OCI-LY7 (cell line): ENCODE data around the gene HINT3. TPM values are rescaled to one million over a fixed set of nuclear protein-coding genes. Genes with fewer than 3 reads are reported as not detected.

ENCODE experiments used
- BruUV-seq: library from RNA; stranded (reverse); fragments of 400-500 nt; replicated peaks from 2 replicates; lab custom pipeline; 2021; lab: Mats Ljungman, UMichigan
- CTCF ChIA-PET: fragments of 300-600 bp; sonication (Branson Sonifier 250); formaldehyde crosslinking; loops from one replicate; lab custom pipeline; 2022; ENCODE audit warnings: antibody characterized with exemption; ENCODE audit not compliant: unreplicated experiment; lab: Charles Lee
- POLR2A ChIA-PET: fragments of 300-600 bp; sonication (Branson Sonifier 250); formaldehyde crosslinking; loops from one replicate; lab custom pipeline; 2022; ENCODE audit warnings: antibody characterized with exemption; lab: Charles Lee
- DNase-seq: peaks from one replicate; pipeline ENCODE4 v3.0.0-alpha.2; 2015; ENCODE audit warnings: low spot score
- H2AFZ ChIP-seq: fragments of 200-600 bp; sonication (generic), shearing (Covaris generic); 2 replicates; pipeline ENCODE4 v1.6.1; 2014; ENCODE audit warnings: mild to moderate bottlenecking, antibody characterized with exemption, low read length, moderate library complexity
- H3K27ac ChIP-seq: fragments of 200-600 bp; sonication (generic); 2 replicates; pipeline ENCODE4 v1.5.1; 2014; ENCODE audit warnings: mixed run types, low read depth, mild to moderate bottlenecking, moderate library complexity, low read length, inconsistent platforms; ENCODE audit not compliant: poor library complexity, severe bottlenecking
- H3K36me3 ChIP-seq: fragments of 200-600 bp; sonication (generic); 2 replicates; pipeline ENCODE4 v1.6.1; 2014; ENCODE audit warnings: mild to moderate bottlenecking, antibody characterized with exemption, low read length, moderate library complexity, mixed read lengths; ENCODE audit not compliant: insufficient read depth
- H3K4me1 ChIP-seq: fragments of 200-600 bp; sonication (generic); 2 replicates; pipeline ENCODE4 v1.5.1; 2014; ENCODE audit warnings: mild to moderate bottlenecking, low read length; ENCODE audit not compliant: insufficient read depth, poor library complexity, severe bottlenecking
- H3K4me2 ChIP-seq: fragments of 200-600 bp; sonication (generic); 2 replicates; pipeline ENCODE4 v1.6.1; 2014; ENCODE audit warnings: mild to moderate bottlenecking, low read length
- H3K4me3 ChIP-seq: fragments of 200-600 bp; sonication (generic); 2 replicates; pipeline ENCODE4 v1.5.1; 2014; ENCODE audit warnings: mild to moderate bottlenecking, low read depth, low read length; ENCODE audit not compliant: poor library complexity, severe bottlenecking
- H3K79me2 ChIP-seq: fragments of 200-600 bp; sonication (generic); 2 replicates; pipeline ENCODE4 v1.6.1; 2016; ENCODE audit warnings: low read depth, mild to moderate bottlenecking, low read length, moderate library complexity, mixed read lengths; ENCODE audit not compliant: insufficient read depth
- H3K9me2 ChIP-seq: fragments of 200-600 bp; sonication (generic); 2 replicates; pipeline ENCODE4 v1.6.1; 2016; ENCODE audit warnings: mild to moderate bottlenecking, low read length, mixed read lengths; ENCODE audit not compliant: insufficient read depth
- H3K9me3 ChIP-seq: fragments of 200-600 bp; sonication (generic); 2 replicates; pipeline ENCODE4 v1.6.1; 2014; ENCODE audit warnings: mild to moderate bottlenecking, mixed run types, low read length, mixed read lengths
- H4K20me1 ChIP-seq: fragments of 200-600 bp; sonication (generic); 2 replicates; pipeline ENCODE4 v1.6.1; 2014; ENCODE audit warnings: mild to moderate bottlenecking, antibody characterized with exemption, low read length, moderate library complexity, mixed read lengths; ENCODE audit not compliant: insufficient read depth
- CTCF ChIP-seq: fragments of 200-600 bp; sonication (generic); conservative IDR thresholded peaks from 2 replicates; pipeline ENCODE4 v1.5.1; 2014; ENCODE audit warnings: mild to moderate bottlenecking, antibody characterized with exemption, low read length, moderate library complexity, mixed read lengths
- EZH2phosphoT487 ChIP-seq: fragments of 200-600 bp; sonication (generic); IDR thresholded peaks from 2 replicates; pipeline ENCODE4 v1.6.1; 2018; ENCODE audit warnings: low read depth, borderline replicate concordance, mild to moderate bottlenecking, mixed run types, antibody characterized with exemption, low read length, moderate library complexity, mixed read lengths
- intact Hi-C: fragments of 100-400 bp; cut with micrococcal nuclease; formaldehyde crosslinking; loops from one replicate; pipeline ENCODE4 v1.10.0; 2022; ENCODE audit not compliant: unreplicated experiment
- total RNA-seq, 2 experiments: library from RNA; depleted of rRNA in 1 of 2; stranded (reverse); fragments of >200 nt in 1 of 2; shearing (Covaris generic) in 1 of 2; gene quantifications; 2 replicates each; pipeline ENCODE4 v1.2.3, GENCODE V29; 2014 to 2022

HINT3 gene
- total RNA-seq, 2 experiments from 2014 or later = 10.4 to 10.6 TPM

- Histone ChIP-seq H3K4me1 (peaks cover 5% of the 10 kb centered on the region), H3K4me3 (no peak overlapping the region), H3K9me3 (no peaks in the 10 kb centered on the region), H3K9me2 (no peaks in the 10 kb centered on the region), H3K4me2 (no peak overlapping the region), H4K20me1 (no peaks in the 10 kb centered on the region), H2AFZ (no peak overlapping the region), H3K36me3 (no peaks in the 10 kb centered on the region), H3K27ac (no peak overlapping the region), H3K79me2 (no peaks in the 10 kb centered on the region)
- TF ChIP-seq CTCF = no peak
- no peak for TF ChIP-seq EZH2phosphoT487
- BruUV-seq = no TSS peak
- ChIA-PET CTCF (no interaction called here), POLR2A (interaction anchor here (0.8 to 1.3 kb wide), 4 partner anchors 8 to 27 kb away, joined by 3 to 6 read pairs (median 4); partner anchors contain the start of gene HINT3)
- intact Hi-C loops = no loop called here
- no peak for DNase-seq
Measured at GRCh38 chr6:125947615-125948014, 9.0 kb upstream of the HINT3 start.

- no peak overlapping the region for H3K27ac ChIP-seq
- no peaks in the 10 kb centered on the region for H3K9me2 ChIP-seq
- no peaks in the 10 kb centered on the region for H3K9me3 ChIP-seq
- no peaks in the 10 kb centered on the region for H4K20me1 ChIP-seq
- no peak overlapping the region for H3K4me2 ChIP-seq
- no peak overlapping the region for H3K4me3 ChIP-seq
- TF ChIP-seq EZH2phosphoT487 (no peak), CTCF (no peak)
- ChIA-PET POLR2A (interaction anchor here (0.8 to 1.3 kb wide), 3 partner anchors 8 to 25 kb away, joined by 3 to 6 read pairs (median 5); partner anchors contain the start of gene HINT3), CTCF (no interaction called here)
- no peaks in the 10 kb centered on the region for H3K36me3 ChIP-seq
- DNase-seq = no peak
- no TSS peak for BruUV-seq
- no peaks in the 10 kb centered on the region for H3K79me2 ChIP-seq
- peaks cover 5% of the 10 kb centered on the region for H3K4me1 ChIP-seq
- H2AFZ ChIP-seq = no peak overlapping the region
- intact Hi-C loops = no loop called here
Measured at GRCh38 chr6:125948455-125948854, 8.1 kb upstream of the HINT3 start.

GRCh38 chr6:125949069-125949468 is 7.5 kb upstream of the HINT3 start:
- no TSS peak for BruUV-seq
- no peaks in the 10 kb centered on the region for H4K20me1 ChIP-seq
- intact Hi-C loops = no loop called here
- ChIA-PET CTCF (no interaction called here), POLR2A (interaction anchor here (1.3 kb wide), 1 partner anchor 16 kb away, joined by 6 read pairs; no protein-coding TSS in a partner anchor)
- no peak for DNase-seq
- H3K9me3 ChIP-seq = no peaks in the 10 kb centered on the region
- no peak overlapping the region for H3K4me3 ChIP-seq
- no peak for TF ChIP-seq EZH2phosphoT487
- no peak for TF ChIP-seq CTCF
- no peak overlapping the region for H3K4me2 ChIP-seq
- H3K36me3 ChIP-seq = no peaks in the 10 kb centered on the region
- H2AFZ ChIP-seq = no peak overlapping the region
- peaks cover 4% of the 10 kb centered on the region for H3K4me1 ChIP-seq
- no peaks in the 10 kb centered on the region for H3K9me2 ChIP-seq
- no peaks in the 10 kb centered on the region for H3K79me2 ChIP-seq
- H3K27ac ChIP-seq = no peak overlapping the region
